AG09319 (cell line): ENCODE data around the gene ZC3HAV1L.
"Not testable (repeated sequence)": the region's sequence is repeated elsewhere in the genome, so short reads cannot be mapped to it uniquely, and the experiment has no call there.

Experiments
- DNase-seq: peaks from one replicate; pipeline ENCODE4 v3.0.0-alpha.2; 2010; ENCODE audit warnings: low read depth; ENCODE audit errors: extremely low read depth
- CTCF ChIP-seq: IDR thresholded peaks from 2 replicates; pipeline ENCODE4 v1.5.1; 2011; ENCODE audit warnings: low read depth, mild to moderate bottlenecking, inconsistent platforms, low read length, moderate library complexity

ZC3HAV1L gene

GRCh38 chr7:138981332-138982203 is 54.3 kb downstream of the ZC3HAV1L start, which contains the start of gene KIAA1549:
KIAA1549 (minus strand) TSS chr7:138981389; CDS start chr7:138981269, 120 bp downstream.
- no peak; the same call in 1 of the 2 replicates for TF ChIP-seq CTCF
- peak; percentile 31 for DNase-seq

DNA sequence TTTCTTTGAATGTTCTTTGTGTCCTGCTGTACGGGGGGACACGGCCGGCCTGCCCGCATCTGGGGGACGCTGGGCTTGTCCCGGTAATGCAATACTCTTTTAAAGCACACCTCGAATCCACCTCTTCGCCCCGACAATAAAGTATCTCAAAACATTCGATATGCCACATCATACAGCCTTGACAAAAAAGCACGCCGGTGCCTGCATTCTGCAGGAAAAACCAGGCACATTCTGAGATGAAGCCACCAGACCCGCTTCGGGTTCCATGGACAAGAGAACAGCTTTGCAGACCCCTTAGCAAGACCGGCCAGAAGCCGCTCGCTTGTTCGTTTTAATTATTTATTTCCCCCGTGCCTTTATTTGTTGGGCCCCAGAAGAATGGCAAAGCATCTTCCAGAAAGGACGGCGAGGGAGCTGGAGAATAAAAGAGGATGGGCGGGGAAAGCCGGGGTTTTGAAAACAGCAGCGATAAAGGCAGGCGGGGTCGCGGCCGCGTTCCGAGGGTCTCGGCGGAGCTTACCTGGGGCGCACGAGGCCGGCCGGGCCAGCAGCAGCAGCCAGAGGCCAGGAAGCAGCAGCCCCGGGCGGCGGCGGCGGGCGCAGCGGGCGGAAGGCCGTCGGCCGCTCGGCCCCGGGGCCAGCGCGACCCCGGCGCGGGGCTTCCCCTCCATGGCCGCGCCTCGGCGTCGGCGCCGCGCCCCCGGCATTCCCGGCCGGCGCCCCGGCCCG is 55.1 kb downstream of the ZC3HAV1L start:
- no peak for DNase-seq
- TF ChIP-seq CTCF: no peak

DNA sequence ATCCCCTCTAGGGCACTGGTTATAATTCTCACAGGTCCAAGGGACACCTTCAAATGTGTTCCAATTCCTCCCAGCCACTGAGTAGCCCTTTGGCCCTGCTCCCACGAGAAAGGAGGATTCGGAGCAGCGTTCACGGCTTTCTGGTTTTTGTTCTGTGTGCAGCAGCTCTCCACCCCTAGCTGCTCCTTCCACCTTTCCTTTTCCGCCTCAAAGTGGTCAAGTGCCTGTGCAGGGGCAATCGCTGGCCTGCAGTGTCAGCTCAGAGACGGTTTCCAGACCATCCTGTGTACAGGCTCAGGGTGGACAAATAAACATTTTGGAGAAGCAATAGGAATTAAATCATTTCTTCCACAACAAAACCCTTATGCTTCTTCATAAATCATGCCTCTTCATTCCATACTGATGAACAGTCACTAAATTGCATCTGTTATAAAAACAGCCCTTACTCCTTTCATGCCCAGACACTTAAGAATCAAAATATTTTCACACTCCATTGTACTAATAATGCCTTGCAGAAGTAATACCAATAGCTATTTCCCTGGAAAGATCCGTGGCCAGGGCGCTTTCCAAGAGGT is 55.8 kb downstream of the ZC3HAV1L start:
- no peak for TF ChIP-seq CTCF
- DNase-seq: no peak

DNA sequence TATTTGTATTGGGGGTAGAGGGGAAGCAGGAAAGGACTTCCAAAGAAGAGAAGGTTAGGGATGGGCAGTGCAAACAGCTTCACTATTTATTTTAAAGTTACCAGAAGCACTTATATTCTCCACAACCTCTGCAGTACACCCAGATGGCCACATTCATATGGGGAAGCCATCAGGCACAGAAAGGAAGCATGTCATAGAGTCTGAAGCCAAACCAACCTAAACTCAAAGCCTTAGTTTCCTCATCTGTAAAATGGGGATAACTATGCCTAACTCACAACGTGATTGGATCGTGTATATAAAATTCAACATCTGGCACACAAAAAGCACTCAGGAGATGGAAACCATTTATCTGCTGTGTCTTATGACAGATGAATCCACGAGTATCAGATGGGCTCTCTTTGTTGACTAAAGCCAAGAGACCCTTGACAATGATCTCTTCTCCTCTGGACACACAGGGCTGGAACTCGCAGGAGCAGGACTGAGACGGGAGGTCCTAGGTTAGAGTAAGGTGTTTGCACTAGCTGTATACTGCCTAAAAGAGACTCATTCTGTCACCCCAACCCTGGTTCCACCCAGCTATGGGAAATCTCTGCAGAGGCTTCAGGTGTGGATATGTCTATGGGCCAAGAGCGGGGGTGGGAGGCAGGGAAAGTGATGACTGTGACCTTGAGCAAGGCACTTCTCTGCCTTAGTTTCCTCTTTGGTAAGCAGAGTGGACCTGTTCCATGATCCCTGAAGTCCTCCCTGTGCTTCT is 56.4 kb downstream of the ZC3HAV1L start:
- DNase-seq: no peak
- no peak for TF ChIP-seq CTCF

DNA sequence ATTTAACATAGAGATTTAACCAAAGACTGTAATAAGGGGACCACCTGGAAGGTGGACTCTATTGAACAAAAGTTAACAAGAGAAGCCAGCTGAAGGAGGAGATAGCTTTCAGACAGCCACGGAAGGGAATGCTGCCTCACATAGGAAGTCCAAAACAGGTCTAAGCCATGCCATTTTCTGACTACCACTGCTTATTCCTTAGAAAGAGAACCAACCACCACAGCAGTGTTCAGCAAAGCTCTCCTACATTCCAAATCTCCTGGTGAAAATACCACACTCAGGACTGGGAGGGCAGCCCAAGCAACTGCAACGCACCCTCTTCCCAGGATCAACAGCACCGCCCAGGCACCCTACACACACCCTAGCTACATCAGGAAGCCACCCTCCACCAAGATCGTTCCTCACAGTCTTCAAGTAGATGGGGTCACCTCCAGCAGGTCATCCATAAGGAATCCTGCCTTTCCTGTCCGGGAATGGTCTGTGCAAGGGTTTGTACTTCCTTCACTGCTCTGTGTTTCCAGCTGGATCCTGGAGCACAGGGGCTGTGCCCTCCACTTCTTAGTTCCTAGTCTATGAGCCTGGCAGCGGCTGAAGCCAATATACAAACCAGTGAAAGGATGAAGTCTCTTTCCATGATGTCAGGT is 57.2 kb downstream of the ZC3HAV1L start:
- DNase-seq: no peak
- TF ChIP-seq CTCF: no peak

GRCh38 chr7:138976161-138976560 is 59.7 kb downstream of the ZC3HAV1L start:
- DNase-seq: not testable (repeated sequence)
